ENCODE measurements around the gene MBP.

GRCh38 chr18:77052983-77053309 lies 79.6 kb downstream of the MBP start:
- TF ChIP-seq POLR2A (IDR thresholded peaks at IDR 0.05; ENCODE audit: low read depth, low read length) = no peak
- TF ChIP-seq POLR2AphosphoS5 (IDR thresholded peaks at IDR 0.05; ENCODE audit: low read depth, low read length) = no peak
- no peak for TF ChIP-seq TAF1 (IDR thresholded peaks at IDR 0.05; ENCODE audit: borderline replicate concordance, low read depth, low read length)

All from GM12892 (cell line).